Transverse colon (tissue), 4 donors: ENCODE measurements around the gene KCNN3.

Experiments used
- EP300 ChIP-seq: sonication (generic); formaldehyde crosslinking; IDR thresholded peaks from one replicate; pipeline ENCODE4 v1.6.1; 2017; ENCODE audit warnings: antibody characterized with exemption, low read depth
- POLR2A ChIP-seq: fragments of 450-650 bp; IDR thresholded peaks from one replicate; pipeline ENCODE4 v1.6.1; 2016; ENCODE audit warnings: antibody characterized with exemption, mild to moderate bottlenecking, moderate library complexity
- POLR2AphosphoS5 ChIP-seq, 3 donors: sonication (generic); formaldehyde crosslinking; IDR thresholded peaks; one replicate each; pipeline ENCODE4 v1.6.1; 2016; ENCODE audit warnings: antibody characterized with exemption in 3 of 3
- TF ChIP-seq, protein P1 (sequence below), 5 experiments: fragments of 200-600 bp in 3 of 5; fragments of 450-650 bp in 2 of 5; sonication (generic) in 3 of 5; IDR thresholded peaks; 1 replicate in 2 of 5; 2 replicates in 3 of 5; pipeline ENCODE4 v1.5.1; 2016 to 2017; ENCODE audit warnings: antibody characterized with exemption in 5 of 5, inconsistent platforms in 3 of 5, mild to moderate bottlenecking in 2 of 5, moderate library complexity in 1 of 5

DNA sequence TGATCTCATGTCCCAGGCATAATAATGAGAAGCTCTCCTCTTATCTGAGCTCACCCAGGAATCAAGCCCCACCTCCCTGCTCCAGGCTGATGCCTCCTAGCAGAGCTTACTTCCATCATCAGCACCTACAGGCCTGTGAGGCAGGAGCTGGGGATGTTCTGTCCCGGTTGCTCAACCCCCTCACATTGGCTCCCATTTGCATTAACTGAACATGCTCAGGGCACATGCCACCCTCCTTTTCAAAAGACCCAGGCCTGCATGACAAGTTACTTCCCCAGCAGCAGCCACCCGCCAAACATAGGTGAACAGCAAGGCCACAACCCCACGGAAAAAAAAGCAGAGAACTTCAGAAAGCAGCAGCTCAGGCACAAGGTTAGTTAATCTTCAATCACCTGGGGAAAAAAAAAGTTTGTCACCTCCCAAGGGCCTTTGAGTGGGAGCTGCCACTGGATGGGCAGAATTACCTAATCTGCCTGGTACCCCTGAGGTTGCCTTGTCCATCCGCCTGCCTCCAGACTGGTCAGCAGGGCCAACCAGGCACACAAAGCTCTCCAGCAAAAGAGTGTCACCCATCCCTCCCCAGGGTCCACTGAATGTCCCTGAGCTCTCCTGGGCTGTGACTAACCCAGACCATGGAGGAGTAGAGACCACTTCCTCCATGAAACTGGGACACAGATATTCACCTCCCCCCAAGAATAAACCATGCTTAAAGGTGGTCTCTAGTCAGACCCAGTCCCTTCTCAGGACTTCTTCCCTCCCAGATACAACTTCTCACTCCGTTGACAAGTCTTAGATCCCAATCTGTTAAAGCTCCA, 4.4 kb downstream of the KCNN3 start:
- TF ChIP-seq, protein P1, sequence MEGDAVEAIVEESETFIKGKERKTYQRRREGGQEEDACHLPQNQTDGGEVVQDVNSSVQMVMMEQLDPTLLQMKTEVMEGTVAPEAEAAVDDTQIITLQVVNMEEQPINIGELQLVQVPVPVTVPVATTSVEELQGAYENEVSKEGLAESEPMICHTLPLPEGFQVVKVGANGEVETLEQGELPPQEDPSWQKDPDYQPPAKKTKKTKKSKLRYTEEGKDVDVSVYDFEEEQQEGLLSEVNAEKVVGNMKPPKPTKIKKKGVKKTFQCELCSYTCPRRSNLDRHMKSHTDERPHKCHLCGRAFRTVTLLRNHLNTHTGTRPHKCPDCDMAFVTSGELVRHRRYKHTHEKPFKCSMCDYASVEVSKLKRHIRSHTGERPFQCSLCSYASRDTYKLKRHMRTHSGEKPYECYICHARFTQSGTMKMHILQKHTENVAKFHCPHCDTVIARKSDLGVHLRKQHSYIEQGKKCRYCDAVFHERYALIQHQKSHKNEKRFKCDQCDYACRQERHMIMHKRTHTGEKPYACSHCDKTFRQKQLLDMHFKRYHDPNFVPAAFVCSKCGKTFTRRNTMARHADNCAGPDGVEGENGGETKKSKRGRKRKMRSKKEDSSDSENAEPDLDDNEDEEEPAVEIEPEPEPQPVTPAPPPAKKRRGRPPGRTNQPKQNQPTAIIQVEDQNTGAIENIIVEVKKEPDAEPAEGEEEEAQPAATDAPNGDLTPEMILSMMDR (IDR thresholded peaks at IDR 0.05) = no peak
- TF ChIP-seq POLR2A = no peak
- no peak for TF ChIP-seq EP300
- no peak for TF ChIP-seq POLR2AphosphoS5 (IDR thresholded peaks at IDR 0.05)
